Measurements from ENCODE around the gene EDARADD.
"Not testable (repeated sequence)": the region's sequence is repeated elsewhere in the genome, so short reads cannot be mapped to it uniquely, and the experiment has no call there.

The EDARADD gene

DNA sequence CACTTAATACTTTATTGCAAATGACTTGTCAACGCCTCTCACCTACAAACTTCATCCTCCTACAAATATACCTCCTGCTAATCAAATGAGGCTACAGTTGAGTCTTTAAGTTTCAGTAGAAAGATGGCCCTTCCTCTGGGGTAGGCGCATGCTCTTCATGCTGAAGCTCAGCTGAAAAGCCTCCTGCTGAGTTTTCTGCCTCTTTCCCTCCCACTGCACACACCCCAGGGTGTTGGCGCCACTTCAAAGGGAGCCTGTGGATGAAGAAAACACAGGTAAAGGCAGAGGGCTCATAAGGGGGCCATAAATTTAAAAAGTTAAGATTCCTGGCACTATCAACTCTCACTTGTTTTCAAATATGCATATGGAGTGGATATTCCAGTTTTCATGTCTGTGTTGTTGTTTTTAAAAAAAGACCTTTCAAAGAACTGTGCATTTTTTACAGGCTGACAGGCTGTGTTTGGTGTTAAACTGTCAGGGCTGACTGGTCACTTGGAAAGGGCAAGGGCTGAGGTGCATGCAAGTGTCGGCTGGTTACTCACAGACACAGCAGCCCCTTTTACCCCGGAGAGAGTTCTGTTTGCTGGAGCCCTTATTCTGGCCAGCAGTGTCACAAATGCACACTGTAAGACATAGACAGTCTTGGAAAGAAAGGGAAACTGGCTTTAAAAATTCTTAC, 86.8 kb downstream of the EDARADD start:
- Histone ChIP-seq H4K20me1 (ENCODE audit: insufficient read depth, low read length) (no peaks in the 10 kb centered on the region), H3K79me2 (ENCODE audit: insufficient read depth, low read length) (no peaks in the 10 kb centered on the region), H3K4me2 (ENCODE audit: low read length) (no peak overlapping the region), H3F3A (ENCODE audit: insufficient read depth, low read length) (no peaks in the 10 kb centered on the region), H3K36me3 (ENCODE audit: insufficient read depth, low read length) (no peaks in the 10 kb centered on the region), H3K27me3 (ENCODE audit: insufficient read depth, low read length) (no peaks in the 10 kb centered on the region; the same call in 1 of the 2 replicates), H3K27ac (ENCODE audit: low read depth, low read length, poor library complexity, severe bottlenecking) (no peak overlapping the region), H3K4me1 (ENCODE audit: insufficient read depth, low read length, severe bottlenecking) (no peaks in the 10 kb centered on the region), H3K4me3 (ENCODE audit: low read depth, low read length, poor library complexity, severe bottlenecking) (no peak overlapping the region), H3K9ac (ENCODE audit: low read length) (no peak overlapping the region), H2AFZ (ENCODE audit: low read length) (no peak overlapping the region), H3K9me3 (ENCODE audit: low read length) (no peaks in the 10 kb centered on the region), H3K9me2 (ENCODE audit: low read depth, low read length) (no peaks in the 10 kb centered on the region)
- TF ChIP-seq, protein P1, sequence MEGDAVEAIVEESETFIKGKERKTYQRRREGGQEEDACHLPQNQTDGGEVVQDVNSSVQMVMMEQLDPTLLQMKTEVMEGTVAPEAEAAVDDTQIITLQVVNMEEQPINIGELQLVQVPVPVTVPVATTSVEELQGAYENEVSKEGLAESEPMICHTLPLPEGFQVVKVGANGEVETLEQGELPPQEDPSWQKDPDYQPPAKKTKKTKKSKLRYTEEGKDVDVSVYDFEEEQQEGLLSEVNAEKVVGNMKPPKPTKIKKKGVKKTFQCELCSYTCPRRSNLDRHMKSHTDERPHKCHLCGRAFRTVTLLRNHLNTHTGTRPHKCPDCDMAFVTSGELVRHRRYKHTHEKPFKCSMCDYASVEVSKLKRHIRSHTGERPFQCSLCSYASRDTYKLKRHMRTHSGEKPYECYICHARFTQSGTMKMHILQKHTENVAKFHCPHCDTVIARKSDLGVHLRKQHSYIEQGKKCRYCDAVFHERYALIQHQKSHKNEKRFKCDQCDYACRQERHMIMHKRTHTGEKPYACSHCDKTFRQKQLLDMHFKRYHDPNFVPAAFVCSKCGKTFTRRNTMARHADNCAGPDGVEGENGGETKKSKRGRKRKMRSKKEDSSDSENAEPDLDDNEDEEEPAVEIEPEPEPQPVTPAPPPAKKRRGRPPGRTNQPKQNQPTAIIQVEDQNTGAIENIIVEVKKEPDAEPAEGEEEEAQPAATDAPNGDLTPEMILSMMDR (IDR thresholded peaks at IDR 0.05; ENCODE audit: low read length) = no peak
- TF ChIP-seq EZH2 (IDR thresholded peaks at IDR 0.05; ENCODE audit: borderline replicate concordance, low read length) = no peak

DNA sequence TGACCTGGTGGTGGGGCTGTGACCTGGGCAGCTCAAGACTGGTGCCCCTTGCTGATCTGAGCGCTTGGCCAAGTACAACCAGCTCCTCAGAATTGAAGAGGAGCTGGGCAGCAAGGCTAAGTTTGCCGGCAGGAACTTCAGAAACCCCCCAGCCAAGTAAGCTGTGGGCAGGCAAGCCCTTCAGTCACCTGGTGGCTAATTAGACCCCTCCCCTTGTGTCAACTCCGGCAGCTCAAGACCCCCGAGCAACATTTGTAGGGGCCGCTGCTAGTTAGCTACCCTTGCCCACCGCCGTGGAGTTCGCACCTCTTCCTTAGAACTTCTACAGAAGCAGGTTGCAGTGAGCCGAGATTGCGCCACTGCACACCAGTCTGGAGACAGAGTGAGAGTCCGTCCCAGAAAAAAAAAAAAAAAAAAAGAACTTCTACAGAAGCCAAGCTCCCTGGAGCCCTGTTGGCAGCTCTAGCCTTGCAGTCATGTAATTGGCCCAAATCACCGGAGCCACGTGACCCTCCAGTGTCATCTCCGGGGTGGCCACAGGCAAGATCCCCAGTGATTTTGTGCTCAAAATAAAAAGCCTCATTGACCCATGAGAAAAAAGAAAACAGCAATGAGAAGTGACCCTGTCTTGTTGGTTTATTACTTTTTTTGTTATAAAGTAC, 90.4 kb downstream of the EDARADD start:
- Histone ChIP-seq H3K27me3 (ENCODE audit: insufficient read depth, low read length) (no peaks in the 10 kb centered on the region), H3F3A (ENCODE audit: insufficient read depth, low read length) (no peaks in the 10 kb centered on the region), H3K9me3 (ENCODE audit: low read length) (no peaks in the 10 kb centered on the region), H3K27ac (ENCODE audit: low read depth, low read length, poor library complexity, severe bottlenecking) (no peak overlapping the region), H3K79me2 (ENCODE audit: insufficient read depth, low read length) (no peaks in the 10 kb centered on the region), H3K4me3 (ENCODE audit: low read depth, low read length, poor library complexity, severe bottlenecking) (no peak overlapping the region), H4K20me1 (ENCODE audit: insufficient read depth, low read length) (no peaks in the 10 kb centered on the region), H3K4me2 (ENCODE audit: low read length) (no peak overlapping the region), H3K4me1 (ENCODE audit: insufficient read depth, low read length, severe bottlenecking) (no peaks in the 10 kb centered on the region), H3K9ac (ENCODE audit: low read length) (no peak overlapping the region), H3K9me2 (ENCODE audit: low read depth, low read length) (no peaks in the 10 kb centered on the region), H2AFZ (ENCODE audit: low read length) (no peak overlapping the region), H3K36me3 (ENCODE audit: insufficient read depth, low read length) (no peaks in the 10 kb centered on the region)
- TF ChIP-seq, protein P1 (IDR thresholded peaks at IDR 0.05; ENCODE audit: low read length) = no peak
- TF ChIP-seq EZH2 (IDR thresholded peaks at IDR 0.05; ENCODE audit: borderline replicate concordance, low read length) = no peak

DNA sequence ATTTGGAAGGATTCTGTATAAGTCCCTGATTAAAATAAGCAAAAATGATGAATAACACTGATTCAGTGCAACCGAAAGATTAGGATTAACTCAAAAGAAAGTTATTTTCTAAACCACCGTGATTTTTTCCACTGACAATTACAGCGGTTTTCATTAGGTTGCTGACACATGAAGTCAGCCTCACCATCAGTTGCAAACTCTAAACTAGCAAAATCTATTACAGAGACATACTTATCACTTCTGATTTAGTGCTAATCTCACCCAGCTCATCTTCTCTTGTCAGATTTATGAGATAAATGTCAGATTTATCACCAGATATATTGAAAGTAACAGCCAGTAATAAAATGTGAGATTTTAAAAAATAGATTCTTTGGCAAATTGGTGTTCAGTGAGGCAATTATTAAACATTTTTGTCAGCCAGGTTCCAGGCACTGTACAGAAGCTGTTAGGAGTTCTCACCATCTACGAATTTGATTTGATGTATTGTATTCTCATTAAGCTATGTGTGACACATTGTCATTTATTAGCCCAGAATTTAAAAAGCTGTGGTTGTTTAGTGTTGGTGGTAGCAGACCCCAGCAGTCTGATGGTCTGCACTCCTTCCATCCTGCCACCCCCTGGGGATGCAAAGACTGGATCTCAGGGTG, 92.4 kb downstream of the EDARADD start:
- Histone ChIP-seq H3K9ac (ENCODE audit: low read length) (no peak overlapping the region), H3K4me2 (ENCODE audit: low read length) (no peak overlapping the region), H3K4me3 (ENCODE audit: low read depth, low read length, poor library complexity, severe bottlenecking) (no peak overlapping the region), H3K9me3 (ENCODE audit: low read length) (no peaks in the 10 kb centered on the region), H3K9me2 (ENCODE audit: low read depth, low read length) (no peaks in the 10 kb centered on the region), H2AFZ (ENCODE audit: low read length) (no peak overlapping the region), H4K20me1 (ENCODE audit: insufficient read depth, low read length) (no peaks in the 10 kb centered on the region), H3K79me2 (ENCODE audit: insufficient read depth, low read length) (no peaks in the 10 kb centered on the region), H3K4me1 (ENCODE audit: insufficient read depth, low read length, severe bottlenecking) (no peaks in the 10 kb centered on the region), H3K36me3 (ENCODE audit: insufficient read depth, low read length) (no peaks in the 10 kb centered on the region), H3K27ac (ENCODE audit: low read depth, low read length, poor library complexity, severe bottlenecking) (no peak overlapping the region), H3F3A (ENCODE audit: insufficient read depth, low read length) (no peaks in the 10 kb centered on the region), H3K27me3 (ENCODE audit: insufficient read depth, low read length) (no peaks in the 10 kb centered on the region)
- no peak for TF ChIP-seq EZH2 (IDR thresholded peaks at IDR 0.05; ENCODE audit: borderline replicate concordance, low read length)
- TF ChIP-seq, protein P1 (IDR thresholded peaks at IDR 0.05; ENCODE audit: low read length) = no peak

DNA sequence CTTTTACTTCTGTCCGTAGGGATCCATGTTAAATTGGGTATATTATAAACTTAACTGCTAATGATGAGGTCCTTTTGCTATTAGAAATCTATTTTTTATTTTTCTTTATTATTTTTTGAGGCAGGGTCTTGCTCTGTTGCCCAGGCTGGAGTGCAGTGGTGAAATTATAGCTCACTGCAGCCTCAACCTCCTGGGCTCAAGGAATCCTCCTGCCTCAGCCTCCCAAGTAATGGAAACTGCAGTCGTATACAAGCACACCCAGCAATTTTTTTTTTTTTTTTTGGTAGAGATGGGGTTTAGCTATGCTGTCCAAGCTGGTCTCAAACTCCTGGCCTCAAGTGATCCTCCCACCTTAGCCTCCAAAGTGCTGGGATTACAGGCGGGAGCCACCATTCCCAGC, 95.1 kb downstream of the EDARADD start:
- not testable (repeated sequence) for H3K9me3 ChIP-seq (ENCODE audit: low read length); H3K36me3 ChIP-seq (ENCODE audit: insufficient read depth, low read length); H3F3A ChIP-seq (ENCODE audit: insufficient read depth, low read length); H2AFZ ChIP-seq (ENCODE audit: low read length); H3K4me2 ChIP-seq (ENCODE audit: low read length); H3K9ac ChIP-seq (ENCODE audit: low read length); H3K9me2 ChIP-seq (ENCODE audit: low read depth, low read length); H3K27ac ChIP-seq (ENCODE audit: low read depth, low read length, poor library complexity, severe bottlenecking); H3K4me1 ChIP-seq (ENCODE audit: insufficient read depth, low read length, severe bottlenecking); H4K20me1 ChIP-seq (ENCODE audit: insufficient read depth, low read length); H3K4me3 ChIP-seq (ENCODE audit: low read depth, low read length, poor library complexity, severe bottlenecking); H3K79me2 ChIP-seq (ENCODE audit: insufficient read depth, low read length); H3K27me3 ChIP-seq (ENCODE audit: insufficient read depth, low read length)

All from OCI-LY1 (cell line).